HG02943 (cell line): ENCODE data around the gene TFAP2C.

Experiments used
- ATAC-seq: cut with Tn5 transposase; IDR thresholded peaks from one replicate; pipeline ENCODE4 v1.9.1; 2021; ENCODE audit warnings: mild to moderate bottlenecking, low read depth, moderate library complexity; ENCODE audit not compliant: unreplicated experiment

Gene TFAP2C

GRCh38 chr20:56628873-56629463, at the start of gene TFAP2C:
TFAP2C (plus strand) TSS chr20:56629306; CDS start chr20:56629545, 239 bp downstream.
- no peak for ATAC-seq

DNA sequence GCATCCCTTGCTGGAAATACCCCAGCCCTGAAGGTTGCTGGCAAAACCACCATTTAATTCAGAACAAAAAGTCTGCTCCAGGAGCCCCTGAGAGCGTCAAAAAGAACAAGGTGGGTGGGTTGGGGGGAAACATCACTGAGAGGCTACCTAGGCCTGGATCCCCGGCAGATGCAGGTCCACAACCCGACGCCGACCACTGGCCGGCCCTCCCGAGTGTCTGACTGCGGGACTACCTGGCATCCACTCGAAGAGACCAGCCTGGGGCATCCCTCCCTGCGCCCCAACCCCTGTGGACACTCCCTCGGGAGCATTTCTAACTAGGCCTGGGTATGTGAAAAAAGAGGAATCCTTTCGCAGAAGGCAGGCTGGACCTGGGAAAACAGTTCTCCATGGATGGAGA, 48.9 kb upstream of the TFAP2C start:
- no peak for ATAC-seq

DNA sequence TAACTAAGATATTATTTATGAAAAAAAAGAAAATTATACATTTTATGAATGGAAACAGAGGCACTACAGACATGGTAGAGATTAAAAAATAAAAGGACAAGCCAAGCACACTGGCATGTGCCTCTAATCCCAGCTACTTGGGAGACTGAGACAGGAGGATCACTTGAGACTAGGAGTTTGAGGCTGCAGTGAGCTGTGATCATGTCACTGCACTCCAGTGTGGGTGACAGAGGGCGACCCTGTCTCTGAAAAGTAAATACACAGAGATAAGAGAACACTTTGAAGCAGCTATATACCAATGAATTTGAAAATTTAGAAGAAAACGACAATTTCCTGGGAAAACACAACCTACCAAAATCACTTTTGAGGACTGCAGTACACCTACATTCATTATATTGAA, 47.4 kb upstream of the TFAP2C start:
- no peak for ATAC-seq

GRCh38 chr20:56582542-56582941, 46.6 kb upstream of the TFAP2C start:
- ATAC-seq, result no peak

DNA sequence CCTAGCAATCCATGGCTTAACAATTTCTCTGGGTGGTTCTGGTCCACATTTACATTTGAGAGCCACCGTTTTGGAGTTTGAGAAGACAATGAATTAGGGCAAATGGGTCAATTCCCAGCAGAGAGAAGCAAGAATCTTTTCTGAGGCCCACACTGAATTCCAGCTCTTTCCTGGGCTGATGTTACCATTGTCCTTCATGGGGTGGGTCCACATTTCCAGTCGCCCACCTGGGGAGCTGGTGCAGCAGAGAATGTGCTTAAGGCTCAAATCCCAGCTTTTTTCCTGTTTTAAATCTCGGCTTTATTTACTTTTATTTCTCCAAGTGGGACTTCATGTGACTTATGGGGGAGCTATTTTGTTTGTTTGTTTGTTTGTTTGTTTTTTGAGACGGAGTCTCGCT, 44.2 kb upstream of the TFAP2C start:
- no peak for ATAC-seq

- no peak for ATAC-seq
Measured at GRCh38 chr20:56587307-56588041, 41.6 kb upstream of the TFAP2C start.

DNA sequence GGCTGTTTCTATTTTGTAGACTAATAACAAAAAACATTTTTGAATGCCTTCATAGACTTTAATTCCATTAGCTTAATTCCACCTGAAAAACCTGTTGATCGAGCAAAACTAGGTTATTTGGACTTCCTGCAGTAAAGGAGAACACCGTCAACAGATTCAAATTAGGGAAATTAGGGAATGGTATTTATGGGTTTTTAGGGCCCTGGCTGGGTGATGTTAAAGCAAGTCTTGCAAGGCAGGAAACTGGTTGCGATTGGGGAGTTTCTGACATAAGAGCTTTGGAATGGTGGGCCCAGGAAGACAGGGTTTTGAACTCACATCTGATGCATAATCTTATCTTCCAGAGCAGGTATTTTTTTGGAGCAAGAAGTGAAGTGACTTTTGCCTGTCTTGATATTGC, 40.1 kb upstream of the TFAP2C start:
- no peak for ATAC-seq

DNA sequence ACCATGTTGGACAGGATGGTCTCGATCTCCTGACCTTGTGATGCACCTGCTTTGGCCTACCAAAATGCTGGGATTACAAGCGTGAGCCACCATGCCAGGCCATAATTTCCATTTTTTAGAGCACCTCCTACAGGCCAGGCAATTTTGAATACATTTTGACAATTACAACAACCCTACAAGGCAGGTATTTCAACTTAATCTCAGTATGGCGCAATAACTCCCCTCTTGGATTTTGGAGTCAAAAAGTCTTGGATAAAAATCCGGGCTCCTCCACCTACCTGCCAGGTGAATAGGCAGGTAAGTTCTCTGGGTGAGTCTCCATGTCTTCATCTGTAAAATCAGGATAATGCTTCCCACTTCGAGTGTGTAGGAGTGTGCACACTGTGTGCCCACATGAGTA, 39.5 kb upstream of the TFAP2C start:
- no peak for ATAC-seq

- no peak for ATAC-seq
Measured at GRCh38 chr20:56590888-56591287, 38.2 kb upstream of the TFAP2C start.

GRCh38 chr20:56592211-56592610, 36.9 kb upstream of the TFAP2C start:
- ATAC-seq, result no peak

DNA sequence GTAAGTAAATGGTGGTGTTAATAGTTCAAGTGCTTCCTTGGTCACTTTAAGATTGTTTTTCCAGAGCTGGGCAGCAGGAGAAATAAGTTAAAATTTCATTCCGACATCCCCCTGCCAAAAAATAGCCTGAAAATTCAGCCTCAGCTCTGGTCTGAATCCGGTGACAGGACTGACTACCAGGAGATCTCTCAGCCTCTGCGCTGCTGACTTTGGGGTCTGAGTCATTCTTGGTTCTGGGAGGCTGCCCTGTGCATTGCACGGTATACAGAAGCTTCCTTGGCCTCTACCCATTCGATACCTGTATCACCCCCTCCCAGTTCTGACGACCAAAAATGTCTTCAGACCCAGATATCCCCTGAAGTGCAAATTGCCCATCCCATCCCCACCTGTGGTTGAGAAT, 36.3 kb upstream of the TFAP2C start:
- no peak for ATAC-seq

DNA sequence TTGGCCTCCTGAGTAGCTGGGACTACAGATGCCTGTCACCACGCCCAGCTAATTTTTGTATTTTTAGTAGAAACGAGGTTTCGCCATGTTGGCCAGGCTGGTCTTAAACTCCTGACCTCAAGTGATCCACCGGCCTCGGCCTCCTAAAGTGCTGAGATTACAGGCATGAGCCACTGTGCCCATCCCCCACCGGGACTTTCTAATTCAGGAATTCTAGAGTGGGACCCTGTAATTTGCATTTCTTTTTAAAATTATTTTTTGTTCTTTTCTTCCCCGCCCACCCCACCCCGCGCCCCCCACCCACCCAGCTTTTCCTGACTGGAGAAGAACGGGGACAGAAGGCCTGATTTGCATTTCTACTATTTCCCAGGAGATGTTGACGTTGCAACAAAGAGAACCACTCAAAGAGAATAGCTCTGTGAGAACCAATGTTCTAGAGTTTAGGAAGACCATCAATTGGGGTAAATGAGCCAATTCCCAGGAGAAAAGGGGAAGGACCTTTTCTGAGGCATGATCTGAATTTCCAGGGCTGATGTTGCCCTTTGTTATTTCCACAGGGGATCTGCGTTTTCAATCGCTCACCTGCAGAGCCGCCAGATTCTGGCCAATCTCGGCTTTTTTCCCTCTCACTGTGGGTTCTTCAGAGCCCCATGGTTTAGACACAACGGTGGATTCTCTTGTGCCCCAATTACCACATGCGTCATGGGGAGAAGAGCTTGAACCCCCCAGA, 33.2 kb upstream of the TFAP2C start:
- ATAC-seq, result no peak

- ATAC-seq, result no peak
Measured at GRCh38 chr20:56601166-56601565, 27.9 kb upstream of the TFAP2C start.

- no peak for ATAC-seq
Measured at GRCh38 chr20:56604673-56605072, 24.4 kb upstream of the TFAP2C start.

GRCh38 chr20:56605261-56605996, 23.7 kb upstream of the TFAP2C start:
- no peak for ATAC-seq

DNA sequence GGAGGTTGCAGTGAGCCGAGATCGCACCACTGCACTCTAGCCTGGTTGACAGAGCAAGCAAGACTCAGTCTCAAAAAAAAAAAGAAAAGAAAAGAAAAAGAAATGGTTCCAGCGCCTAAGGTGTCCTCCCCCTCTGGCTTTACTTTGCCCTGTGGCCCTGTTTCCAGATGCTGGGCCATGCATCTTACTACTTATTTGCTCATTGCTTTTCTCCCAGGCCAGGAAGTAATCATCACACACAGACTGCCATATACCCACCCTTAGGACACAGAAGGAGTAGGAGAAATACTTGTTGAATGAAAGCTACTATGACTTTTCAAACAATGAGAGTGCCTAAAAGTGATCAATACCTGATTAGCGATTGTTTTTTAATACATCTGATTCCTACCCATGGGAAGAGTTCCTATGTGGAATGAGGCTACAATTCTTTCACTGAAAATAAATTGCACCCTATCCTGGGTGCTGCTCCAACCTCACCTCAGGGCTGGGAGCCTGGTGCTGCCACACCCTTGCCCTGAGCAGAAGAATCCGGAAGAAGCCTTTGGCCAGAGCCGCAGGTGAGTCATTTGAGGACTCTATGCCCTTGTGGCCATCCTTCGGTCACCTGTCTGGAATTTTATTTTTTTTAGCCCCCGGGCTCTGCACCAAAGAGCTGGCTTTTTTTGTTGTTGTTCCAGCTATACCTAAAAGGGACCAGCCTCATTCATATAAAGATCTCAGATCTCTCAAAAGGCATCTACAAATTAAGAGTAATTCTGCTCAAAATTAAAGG, 22.7 kb upstream of the TFAP2C start:
- no peak for ATAC-seq

- no peak for ATAC-seq
Measured at GRCh38 chr20:56607061-56607704, 21.9 kb upstream of the TFAP2C start.

DNA sequence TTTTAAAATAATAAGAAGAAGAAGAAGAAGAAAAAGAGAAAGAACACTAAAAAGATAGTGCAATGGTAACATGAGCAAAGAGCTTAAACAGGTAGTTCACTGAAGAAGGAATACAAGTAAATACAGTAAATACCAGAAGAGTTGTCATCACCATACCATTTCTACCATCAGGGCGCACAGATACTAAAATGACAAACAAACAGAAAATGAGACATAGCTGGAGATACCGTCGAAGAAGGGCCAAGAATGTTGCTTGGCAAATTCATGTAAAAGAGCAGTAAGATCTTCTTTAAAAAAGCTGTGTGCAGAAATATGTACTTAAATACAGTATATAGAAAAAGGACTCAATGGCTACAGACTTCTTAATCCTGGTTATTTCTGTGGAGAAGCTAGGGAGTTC, 20.7 kb upstream of the TFAP2C start:
- no peak for ATAC-seq

DNA sequence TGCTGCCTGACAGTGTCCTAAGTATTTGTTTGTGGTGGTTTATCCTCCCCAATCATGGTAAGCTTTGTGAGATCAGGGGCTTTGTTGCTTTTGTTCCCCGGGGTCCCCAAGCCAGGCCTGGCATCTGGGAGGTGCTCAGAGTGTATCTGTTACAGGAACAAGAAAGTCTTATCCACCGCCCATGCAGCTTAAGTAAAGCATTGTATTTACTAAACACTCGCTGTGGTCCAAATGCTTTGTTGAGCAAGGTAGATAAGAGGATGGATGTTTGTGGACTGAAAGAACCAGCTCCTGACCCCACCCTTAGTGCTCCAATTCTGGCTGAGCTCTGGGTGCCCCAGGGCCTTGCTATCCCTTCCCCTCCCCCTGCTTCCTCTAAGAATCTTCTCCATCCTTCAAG, 19.8 kb upstream of the TFAP2C start:
- no peak for ATAC-seq

GRCh38 chr20:56610098-56610497, 19.0 kb upstream of the TFAP2C start:
- ATAC-seq, result no peak
